Activated B cell treated with CpG ODN at 0.5 μM for 24 hours (primary cell): Measurements from ENCODE around the gene HINFP. TPM values are rescaled to one million over a fixed set of nuclear protein-coding genes. Genes with fewer than 3 reads are reported as not detected.

Experiments used
- ATAC-seq: fragments of 200-7000 bp; cut with Tn5 transposase; one replicate; pipeline ENCODE4 v1.10.0; 2021; ENCODE audit warnings: low read depth, mild to moderate bottlenecking, moderate library complexity
- CTCF ChIA-PET: fragments of 350-600 bp; sonication (Branson Sonifier 250); formaldehyde crosslinking; loops from one replicate; lab custom pipeline; 2021; ENCODE audit warnings: antibody characterized with exemption; lab: Charles Lee
- POLR2A ChIA-PET: fragments of 350-600 bp; sonication (Branson Sonifier 250); formaldehyde crosslinking; loops from one replicate; lab custom pipeline; 2021; ENCODE audit warnings: antibody characterized with exemption; lab: Charles Lee
- DNase-seq: peaks from one replicate; pipeline ENCODE4 v3.0.0; 2022
- H3K27ac Mint-ChIP-seq: one replicate; pipeline ENCODE4 v1.8.0; 2020; ENCODE audit warnings: mixed read lengths
- H3K27me3 Mint-ChIP-seq: one replicate; pipeline ENCODE4 v1.8.0; 2021; ENCODE audit warnings: mixed read lengths
- H3K36me3 Mint-ChIP-seq: one replicate; pipeline ENCODE4 v1.8.0; 2021; ENCODE audit warnings: low read depth, mixed read lengths
- H3K4me1 Mint-ChIP-seq: one replicate; pipeline ENCODE4 v1.8.0; 2021; ENCODE audit warnings: mixed read lengths
- H3K4me3 Mint-ChIP-seq: one replicate; pipeline ENCODE4 v1.8.0; 2020; ENCODE audit warnings: mild to moderate bottlenecking, mixed read lengths
- H3K9me3 Mint-ChIP-seq: one replicate; pipeline ENCODE4 v1.8.0; 2020; ENCODE audit warnings: mixed read lengths
- CTCF ChIP-seq: fragments of 200-600 bp; IDR thresholded peaks from one replicate; pipeline ENCODE4 v1.8.0; 2022; ENCODE audit warnings: antibody characterized with exemption, mild to moderate bottlenecking
- intact Hi-C: fragments of 100-400 bp; cut with micrococcal nuclease; formaldehyde crosslinking; loops from one replicate; pipeline ENCODE4 v1.15.1; 2024
- total RNA-seq: library from RNA; stranded (reverse); gene quantifications from 2 replicates; pipeline ENCODE4 v1.2.3, GENCODE V29; 2022

HINFP gene
- total RNA-seq, 1 donor from 2014 or later, result 62.6 TPM

DNA sequence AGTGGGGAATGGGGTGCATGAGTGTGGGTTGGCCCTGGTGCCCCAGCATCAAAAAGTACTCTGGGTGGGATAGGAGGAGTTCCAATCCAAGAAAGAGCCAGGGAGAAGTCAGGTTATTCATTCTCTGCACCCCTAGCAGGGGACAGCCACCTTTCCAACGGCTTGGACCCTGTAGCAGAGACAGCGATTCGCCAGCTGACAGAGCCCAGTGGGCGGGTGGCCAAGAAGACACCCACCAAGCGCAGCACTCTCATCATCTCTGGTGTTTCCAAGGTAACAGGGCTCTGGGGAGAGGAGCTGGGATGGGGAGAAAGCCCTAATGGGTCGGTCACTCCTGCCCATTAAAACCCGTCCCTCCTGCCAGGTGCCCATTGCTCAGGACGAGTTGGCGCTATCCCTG lies 7.7 kb upstream of the HINFP start:
- Mint-ChIP-seq H3K27me3 (no peaks in the 10 kb centered on the region), H3K4me1 (peaks cover 18% of the 10 kb centered on the region), H3K36me3 (peaks cover 45% of the 10 kb centered on the region), H3K27ac (no peak overlapping the region), H3K4me3 (no peak overlapping the region), H3K9me3 (no peaks in the 10 kb centered on the region)
- ATAC-seq (no peak), DNase-seq (no peak)
- ChIA-PET CTCF (no interaction called here), POLR2A (no interaction called here)
- TF ChIP-seq CTCF, result no peak
- intact Hi-C loops, result no loop called here

DNA sequence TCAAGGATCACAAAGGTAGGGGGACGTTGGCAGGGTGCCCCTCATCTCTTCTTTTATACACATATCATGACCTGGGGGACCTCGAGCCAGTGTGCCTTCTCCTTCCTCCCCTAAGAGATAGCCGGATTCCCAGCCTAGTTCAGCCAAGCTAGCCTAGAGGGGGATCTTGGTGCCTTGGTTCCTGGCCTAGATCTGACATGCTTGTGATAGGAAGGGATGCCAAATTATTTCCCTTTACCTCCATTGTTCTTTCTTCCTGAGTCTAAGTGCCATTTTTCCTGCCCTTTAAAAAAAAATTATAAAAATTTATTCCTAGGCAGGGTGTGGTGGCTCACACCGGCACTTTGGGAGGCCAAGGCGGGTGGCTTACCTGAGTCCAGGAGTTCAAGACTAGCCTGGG lies 7.0 kb upstream of the HINFP start:
- intact Hi-C loops, result no loop called here
- H3K27ac Mint-ChIP-seq, result no peak overlapping the region
- H3K36me3 Mint-ChIP-seq, result peaks cover 45% of the 10 kb centered on the region
- no peak overlapping the region for H3K4me3 Mint-ChIP-seq
- H3K9me3 Mint-ChIP-seq, result no peaks in the 10 kb centered on the region
- ATAC-seq, result no peak
- peaks cover 11% of the 10 kb centered on the region for H3K4me1 Mint-ChIP-seq
- ChIA-PET CTCF (no interaction called here), POLR2A (no interaction called here)
- H3K27me3 Mint-ChIP-seq, result no peaks in the 10 kb centered on the region
- DNase-seq, result no peak
- TF ChIP-seq CTCF, result no peak

DNA sequence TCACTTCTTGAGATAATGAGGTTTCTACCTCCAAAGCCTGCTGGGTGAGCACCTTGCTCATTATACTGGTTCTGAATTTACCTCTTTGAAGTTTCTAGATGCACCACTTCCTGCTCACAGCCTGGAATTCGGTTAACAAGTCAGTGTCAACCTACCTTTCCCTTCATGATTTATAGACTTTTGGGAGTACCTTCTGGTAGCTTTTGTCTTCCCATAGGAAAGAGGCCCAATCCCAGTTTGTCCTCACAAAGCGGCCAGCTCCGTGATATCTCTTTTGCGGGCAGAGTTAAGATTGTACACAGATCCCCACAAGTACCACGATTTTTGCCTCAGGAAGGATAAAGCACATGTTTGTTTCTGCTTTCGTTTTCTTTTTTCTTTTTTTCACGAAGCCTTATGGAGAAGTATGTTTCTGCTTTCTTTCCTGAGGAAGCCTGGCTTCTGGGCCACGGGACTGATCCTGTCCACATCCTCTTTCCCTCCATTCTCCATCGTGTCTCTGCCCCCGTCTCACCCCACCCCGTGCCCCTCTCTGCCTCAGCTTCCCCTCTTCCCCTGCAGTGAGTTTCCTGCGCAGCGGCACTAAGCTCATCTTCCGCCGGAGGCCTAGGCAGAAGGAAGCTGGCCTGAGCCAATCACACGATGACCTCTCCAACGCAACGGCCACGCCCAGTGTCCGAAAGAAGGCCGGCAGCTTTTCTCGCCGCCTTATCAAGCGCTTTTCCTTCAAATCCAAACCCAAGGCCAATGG lies 5.7 kb upstream of the HINFP start:
- ChIA-PET CTCF (no interaction called here), POLR2A (interaction anchor here (0.8 kb wide), 1 partner anchor 21 kb away, joined by 3 read pairs; no protein-coding TSS in a partner anchor)
- no peaks in the 10 kb centered on the region for H3K9me3 Mint-ChIP-seq
- intact Hi-C loops, result no loop called here
- ATAC-seq, result no peak
- peak overlapping the region; percentile 43 for H3K27ac Mint-ChIP-seq
- no peak overlapping the region for H3K4me3 Mint-ChIP-seq
- peaks cover 14% of the 10 kb centered on the region for H3K4me1 Mint-ChIP-seq
- no peak for DNase-seq
- peaks cover 44% of the 10 kb centered on the region for H3K36me3 Mint-ChIP-seq
- TF ChIP-seq CTCF, result no peak
- H3K27me3 Mint-ChIP-seq, result no peaks in the 10 kb centered on the region

DNA sequence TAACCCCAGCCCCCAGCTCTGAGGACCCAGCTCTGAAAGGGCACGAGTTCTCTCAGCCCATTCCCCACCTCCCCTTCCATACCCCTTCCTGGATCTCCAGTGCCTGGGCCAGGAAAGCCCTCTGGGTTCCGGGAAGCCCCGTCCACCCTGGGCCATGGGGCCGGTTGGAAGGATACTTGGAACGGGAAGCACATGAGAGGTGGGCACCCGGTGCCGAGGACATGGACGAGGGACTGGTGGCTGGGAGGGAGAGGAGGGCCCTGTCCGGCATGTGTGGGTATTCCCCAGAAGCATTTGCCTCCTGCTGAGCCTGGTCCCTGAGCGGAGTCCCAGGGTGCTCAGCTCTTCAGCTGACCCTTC lies 5.2 kb upstream of the HINFP start:
- no peak overlapping the region for H3K4me3 Mint-ChIP-seq
- intact Hi-C loops, result no loop called here
- ChIA-PET POLR2A (interaction anchor here (0.8 kb wide), 1 partner anchor 22 kb away, joined by 3 read pairs; no protein-coding TSS in a partner anchor), CTCF (no interaction called here)
- ATAC-seq (no peak), DNase-seq (no peak)
- TF ChIP-seq CTCF, result no peak
- no peaks in the 10 kb centered on the region for H3K27me3 Mint-ChIP-seq
- no peaks in the 10 kb centered on the region for H3K9me3 Mint-ChIP-seq
- peaks cover 40% of the 10 kb centered on the region for H3K36me3 Mint-ChIP-seq
- H3K27ac Mint-ChIP-seq, result no peak overlapping the region
- H3K4me1 Mint-ChIP-seq, result peaks cover 19% of the 10 kb centered on the region

- no peak for TF ChIP-seq CTCF
- H3K9me3 Mint-ChIP-seq, result no peaks in the 10 kb centered on the region
- intact Hi-C loops, result no loop called here
- H3K27ac Mint-ChIP-seq, result no peak overlapping the region
- DNase-seq (no peak), ATAC-seq (no peak)
- H3K4me1 Mint-ChIP-seq, result peaks cover 21% of the 10 kb centered on the region
- H3K36me3 Mint-ChIP-seq, result peaks cover 40% of the 10 kb centered on the region
- no peak overlapping the region for H3K4me3 Mint-ChIP-seq
- ChIA-PET CTCF (no interaction called here), POLR2A (interaction anchor here (0.8 kb wide), 1 partner anchor 22 kb away, joined by 3 read pairs; no protein-coding TSS in a partner anchor)
- no peaks in the 10 kb centered on the region for H3K27me3 Mint-ChIP-seq
Measured at GRCh38 chr11:119116601-119117000, 4.8 kb upstream of the HINFP start.
